Measurements from ENCODE around the gene GPR63. TPM values are rescaled to one million over a fixed set of nuclear protein-coding genes. Genes with fewer than 3 reads are reported as not detected.
A peak's percentile ranks its signal among the peaks of the same experiment; 100 is the strongest.
"Not testable (repeated sequence)": the region's sequence is repeated elsewhere in the genome, so short reads cannot be mapped to it uniquely, and the experiment has no call there.

GPR63 gene
- total RNA-seq, result 0.31 and 0.48 TPM in 2 replicates
- long read RNA-seq, full-length matches to known transcripts, result 1 of 1 reads
- long read RNA-seq, partial matches to known transcripts, result 0 of 1 reads
- long read RNA-seq, other reads (novel, unspliced or antisense), result 0 of 1 reads

- Mint-ChIP-seq H3K27ac (ENCODE audit: unreplicated experiment) (no peak within 1 kb of the TSS), H3K4me1 (ENCODE audit: unreplicated experiment) (peaks cover 13% of the 10 kb centered on the region), H3K27me3 (ENCODE audit: unreplicated experiment) (peaks cover 65% of the 10 kb centered on the region), H3K4me3 (ENCODE audit: unreplicated experiment) (peak within 1 kb of the TSS; percentile 87), H3K36me3 (ENCODE audit: unreplicated experiment) (no peaks in the 10 kb centered on the region), H3K9me3 (ENCODE audit: unreplicated experiment) (no peaks in the 10 kb centered on the region)
- DNase-seq (ENCODE audit: extremely low spot score, unreplicated experiment), result no peak
- TF ChIP-seq, protein P1, sequence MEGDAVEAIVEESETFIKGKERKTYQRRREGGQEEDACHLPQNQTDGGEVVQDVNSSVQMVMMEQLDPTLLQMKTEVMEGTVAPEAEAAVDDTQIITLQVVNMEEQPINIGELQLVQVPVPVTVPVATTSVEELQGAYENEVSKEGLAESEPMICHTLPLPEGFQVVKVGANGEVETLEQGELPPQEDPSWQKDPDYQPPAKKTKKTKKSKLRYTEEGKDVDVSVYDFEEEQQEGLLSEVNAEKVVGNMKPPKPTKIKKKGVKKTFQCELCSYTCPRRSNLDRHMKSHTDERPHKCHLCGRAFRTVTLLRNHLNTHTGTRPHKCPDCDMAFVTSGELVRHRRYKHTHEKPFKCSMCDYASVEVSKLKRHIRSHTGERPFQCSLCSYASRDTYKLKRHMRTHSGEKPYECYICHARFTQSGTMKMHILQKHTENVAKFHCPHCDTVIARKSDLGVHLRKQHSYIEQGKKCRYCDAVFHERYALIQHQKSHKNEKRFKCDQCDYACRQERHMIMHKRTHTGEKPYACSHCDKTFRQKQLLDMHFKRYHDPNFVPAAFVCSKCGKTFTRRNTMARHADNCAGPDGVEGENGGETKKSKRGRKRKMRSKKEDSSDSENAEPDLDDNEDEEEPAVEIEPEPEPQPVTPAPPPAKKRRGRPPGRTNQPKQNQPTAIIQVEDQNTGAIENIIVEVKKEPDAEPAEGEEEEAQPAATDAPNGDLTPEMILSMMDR (IDR thresholded peaks at IDR 0.05), result no peak
Measured at GRCh38 chr6:96837081-96837971, at the start of gene GPR63. GPR63 (minus strand) TSS chr6:96837477; CDS start chr6:96799731, 37,746 bp downstream.

DNA sequence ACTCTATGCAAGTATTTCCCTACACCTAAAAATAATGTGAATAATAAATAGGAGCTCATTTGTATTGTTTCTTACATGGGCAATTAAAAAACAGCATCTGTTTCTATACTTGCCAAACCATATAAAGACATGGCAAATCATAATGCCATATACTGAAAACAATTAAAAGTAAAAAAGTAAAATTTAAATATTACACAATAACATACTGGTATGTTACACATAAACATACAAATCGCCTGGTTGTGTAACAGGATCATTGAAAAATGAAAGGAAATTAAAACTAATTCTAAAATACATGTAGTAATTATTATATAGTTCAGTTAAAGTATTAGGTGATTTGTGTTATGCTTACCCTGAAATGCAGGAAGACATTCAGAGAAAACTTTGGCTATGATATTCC lies 49.2 kb upstream of the GPR63 start:
- TF ChIP-seq, protein P1 (IDR thresholded peaks at IDR 0.05), result no peak
- Mint-ChIP-seq H3K4me3 (ENCODE audit: unreplicated experiment) (no peak overlapping the region), H3K9me3 (ENCODE audit: unreplicated experiment) (no peaks in the 10 kb centered on the region), H3K36me3 (ENCODE audit: unreplicated experiment) (peaks cover 10% of the 10 kb centered on the region), H3K27me3 (ENCODE audit: unreplicated experiment) (peaks cover 37% of the 10 kb centered on the region), H3K27ac (ENCODE audit: unreplicated experiment) (no peak overlapping the region), H3K4me1 (ENCODE audit: unreplicated experiment) (peaks cover 2% of the 10 kb centered on the region)
- no peak for DNase-seq (ENCODE audit: extremely low spot score, unreplicated experiment)

DNA sequence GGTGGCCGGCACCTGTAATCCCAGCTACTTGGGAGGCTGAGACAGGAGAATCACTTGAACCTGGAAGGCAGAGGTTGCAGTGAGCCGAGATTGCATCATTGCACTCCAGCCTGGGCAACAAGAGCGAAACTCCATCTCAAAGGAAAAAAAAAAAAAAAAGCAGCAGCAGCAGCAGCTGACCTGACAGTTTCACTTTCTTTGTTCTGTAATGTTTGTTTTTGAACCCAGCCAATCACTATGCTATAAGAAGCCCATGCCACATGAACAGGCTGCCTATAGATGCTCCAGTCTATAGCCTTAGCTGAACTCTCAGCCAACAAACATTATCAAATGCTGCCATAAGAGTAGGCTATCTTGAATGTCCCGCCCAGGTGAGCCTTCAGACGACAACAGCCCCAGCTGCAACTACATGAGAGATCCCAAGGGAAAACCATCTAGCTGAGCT lies 47.9 kb upstream of the GPR63 start:
- not testable (repeated sequence) for DNase-seq (ENCODE audit: extremely low spot score, unreplicated experiment); H3K27ac Mint-ChIP-seq (ENCODE audit: unreplicated experiment); H3K4me3 Mint-ChIP-seq (ENCODE audit: unreplicated experiment); H3K9me3 Mint-ChIP-seq (ENCODE audit: unreplicated experiment); H3K36me3 Mint-ChIP-seq (ENCODE audit: unreplicated experiment); H3K4me1 Mint-ChIP-seq (ENCODE audit: unreplicated experiment)
- H3K27me3 Mint-ChIP-seq (ENCODE audit: unreplicated experiment), result peaks cover 43% of the 10 kb centered on the region

DNA sequence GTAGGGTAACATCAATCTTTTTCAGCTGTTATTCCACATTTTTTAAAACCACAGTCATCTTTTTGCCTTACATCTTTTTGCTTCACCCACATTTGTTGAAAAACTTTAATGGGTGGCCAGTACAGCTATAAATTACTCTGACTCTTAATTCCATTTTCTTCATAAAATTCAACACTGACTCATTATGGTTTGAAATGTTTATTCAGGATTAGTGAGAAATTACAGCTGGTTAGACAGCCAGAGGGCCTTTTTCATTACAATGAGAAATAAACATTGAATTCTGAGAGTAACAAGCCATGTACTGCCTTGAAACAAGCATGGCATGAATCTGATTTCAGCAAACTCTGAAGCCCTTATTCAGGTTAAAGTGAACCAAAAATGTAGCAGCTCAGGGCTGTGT lies 40.9 kb upstream of the GPR63 start:
- H3K4me3 Mint-ChIP-seq (ENCODE audit: unreplicated experiment), result no peak overlapping the region
- peaks cover 33% of the 10 kb centered on the region for H3K27me3 Mint-ChIP-seq (ENCODE audit: unreplicated experiment)
- no peak overlapping the region for H3K27ac Mint-ChIP-seq (ENCODE audit: unreplicated experiment)
- H3K4me1 Mint-ChIP-seq (ENCODE audit: unreplicated experiment), result no peaks in the 10 kb centered on the region
- no peaks in the 10 kb centered on the region for H3K9me3 Mint-ChIP-seq (ENCODE audit: unreplicated experiment)
- TF ChIP-seq, protein P1 (IDR thresholded peaks at IDR 0.05), result no peak
- no peak for DNase-seq (ENCODE audit: extremely low spot score, unreplicated experiment)
- no peaks in the 10 kb centered on the region for H3K36me3 Mint-ChIP-seq (ENCODE audit: unreplicated experiment)

DNA sequence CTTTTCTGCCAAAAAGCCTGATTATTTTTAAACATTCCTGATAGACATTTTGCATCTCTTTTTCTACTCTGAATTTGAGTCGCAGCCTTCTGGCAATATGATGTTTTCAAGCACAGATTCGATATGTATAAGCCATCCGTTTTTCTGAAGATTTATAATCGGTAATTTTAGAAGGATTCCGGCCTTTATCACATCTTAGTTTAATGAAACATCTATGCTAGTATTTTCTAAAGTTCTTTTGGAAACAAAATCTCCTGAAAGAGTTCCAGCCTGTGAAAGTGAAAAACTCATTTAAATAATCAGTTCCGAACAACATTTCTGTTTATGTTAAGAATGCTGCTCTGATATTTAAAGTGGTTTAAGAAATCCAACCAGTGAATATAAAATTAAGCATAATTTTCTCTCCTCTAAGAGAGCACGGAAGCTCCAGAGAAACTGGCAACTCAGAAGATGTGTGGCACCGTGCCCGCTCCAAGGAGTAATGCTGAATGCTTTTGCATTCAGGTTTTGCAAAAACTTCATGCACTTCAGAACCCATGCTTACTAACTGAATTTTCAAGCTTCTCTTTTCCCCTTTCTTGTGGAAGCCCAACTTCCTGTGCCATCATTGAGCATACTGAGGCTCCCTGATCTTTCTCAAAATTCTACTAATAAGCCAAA lies 39.7 kb upstream of the GPR63 start:
- Mint-ChIP-seq H3K4me1 (ENCODE audit: unreplicated experiment) (no peaks in the 10 kb centered on the region), H3K36me3 (ENCODE audit: unreplicated experiment) (no peaks in the 10 kb centered on the region), H3K27ac (ENCODE audit: unreplicated experiment) (no peak overlapping the region), H3K4me3 (ENCODE audit: unreplicated experiment) (no peak overlapping the region), H3K27me3 (ENCODE audit: unreplicated experiment) (peaks cover 33% of the 10 kb centered on the region), H3K9me3 (ENCODE audit: unreplicated experiment) (no peaks in the 10 kb centered on the region)
- DNase-seq (ENCODE audit: extremely low spot score, unreplicated experiment), result no peak
- TF ChIP-seq, protein P1 (IDR thresholded peaks at IDR 0.05), result no peak
